ENCODE data around the gene SETD3.

Gene SETD3

GRCh38 chr14:99441918-99442317, 38.7 kb downstream of the SETD3 start:
- Mint-ChIP-seq H3K27me3 (no peaks in the 10 kb centered on the region), H3K4me1 (ENCODE audit: low read depth) (peaks cover 6% of the 10 kb centered on the region), H3K9me3 (no peaks in the 10 kb centered on the region), H3K4me3 (no peak overlapping the region), H3K36me3 (ENCODE audit: low read depth) (peaks cover 96% of the 10 kb centered on the region), H3K27ac (no peak overlapping the region)
- intact Hi-C loops (cut with micrococcal nuclease), result no loop called here

- no peak overlapping the region for H3K4me3 Mint-ChIP-seq
- intact Hi-C loops (cut with micrococcal nuclease), result no loop called here
Measured at GRCh38 chr14:99441157-99441870, 39.3 kb downstream of the SETD3 start.

GRCh38 chr14:99440278-99440677, 40.4 kb downstream of the SETD3 start:
- Mint-ChIP-seq H3K9me3 (no peaks in the 10 kb centered on the region), H3K4me1 (ENCODE audit: low read depth) (peaks cover 20% of the 10 kb centered on the region), H3K36me3 (ENCODE audit: low read depth) (peaks cover 95% of the 10 kb centered on the region), H3K27me3 (no peaks in the 10 kb centered on the region), H3K4me3 (no peak overlapping the region), H3K27ac (no peak overlapping the region)
- intact Hi-C loops (cut with micrococcal nuclease), result no loop called here

More at GRCh38 chr14:99441157-99441870, 39.3 kb downstream of the SETD3 start:
- Mint-ChIP-seq H3K9me3 (no peaks in the 10 kb centered on the region), H3K36me3 (ENCODE audit: low read depth) (peaks cover 95% of the 10 kb centered on the region), H3K27ac (no peak overlapping the region), H3K4me1 (ENCODE audit: low read depth) (peaks cover 13% of the 10 kb centered on the region), H3K27me3 (no peaks in the 10 kb centered on the region)

GRCh38 chr14:99437706-99438105, 43.0 kb downstream of the SETD3 start:
- Mint-ChIP-seq H3K4me1 (ENCODE audit: low read depth) (peaks cover 20% of the 10 kb centered on the region), H3K4me3 (no peak overlapping the region), H3K27ac (peak overlapping the region; percentile 10), H3K9me3 (no peaks in the 10 kb centered on the region), H3K27me3 (no peaks in the 10 kb centered on the region), H3K36me3 (ENCODE audit: low read depth) (peaks cover 91% of the 10 kb centered on the region)
- intact Hi-C loops (cut with micrococcal nuclease), result no loop called here

GRCh38 chr14:99436247-99437180, 44.1 kb downstream of the SETD3 start:
- peaks cover 20% of the 10 kb centered on the region for H3K4me1 Mint-ChIP-seq (ENCODE audit: low read depth)
- H3K27ac Mint-ChIP-seq, result peak overlapping the region; percentile 10
- peaks cover 91% of the 10 kb centered on the region for H3K36me3 Mint-ChIP-seq (ENCODE audit: low read depth)
- no peaks in the 10 kb centered on the region for H3K27me3 Mint-ChIP-seq
- intact Hi-C loops (cut with micrococcal nuclease), result no loop called here
- no peak overlapping the region for H3K4me3 Mint-ChIP-seq
- no peaks in the 10 kb centered on the region for H3K9me3 Mint-ChIP-seq

GRCh38 chr14:99435327-99435726, 45.3 kb downstream of the SETD3 start:
- Mint-ChIP-seq H3K4me1 (ENCODE audit: low read depth) (peaks cover 20% of the 10 kb centered on the region), H3K27ac (no peak overlapping the region), H3K9me3 (no peaks in the 10 kb centered on the region), H3K36me3 (ENCODE audit: low read depth) (peaks cover 91% of the 10 kb centered on the region), H3K27me3 (no peaks in the 10 kb centered on the region), H3K4me3 (no peak overlapping the region)
- intact Hi-C loops (cut with micrococcal nuclease), result no loop called here

GRCh38 chr14:99432485-99432884, 48.2 kb downstream of the SETD3 start:
- Mint-ChIP-seq H3K4me3 (no peak overlapping the region), H3K4me1 (ENCODE audit: low read depth) (peaks cover 25% of the 10 kb centered on the region), H3K27me3 (no peaks in the 10 kb centered on the region), H3K9me3 (peaks cover 9% of the 10 kb centered on the region), H3K27ac (no peak overlapping the region), H3K36me3 (ENCODE audit: low read depth) (peaks cover 94% of the 10 kb centered on the region)
- intact Hi-C loops (cut with micrococcal nuclease), result no loop called here

GRCh38 chr14:99431986-99432385, 48.7 kb downstream of the SETD3 start:
- no peak overlapping the region for H3K4me3 Mint-ChIP-seq
- peaks cover 20% of the 10 kb centered on the region for H3K4me1 Mint-ChIP-seq (ENCODE audit: low read depth)
- no peak overlapping the region for H3K27ac Mint-ChIP-seq
- peaks cover 91% of the 10 kb centered on the region for H3K36me3 Mint-ChIP-seq (ENCODE audit: low read depth)
- intact Hi-C loops (cut with micrococcal nuclease), result no loop called here
- peaks cover 9% of the 10 kb centered on the region for H3K9me3 Mint-ChIP-seq
- no peaks in the 10 kb centered on the region for H3K27me3 Mint-ChIP-seq

GRCh38 chr14:99430491-99430890, 50.2 kb downstream of the SETD3 start:
- Mint-ChIP-seq H3K36me3 (ENCODE audit: low read depth) (peaks cover 91% of the 10 kb centered on the region), H3K9me3 (peaks cover 9% of the 10 kb centered on the region), H3K4me3 (no peak overlapping the region), H3K4me1 (ENCODE audit: low read depth) (peaks cover 10% of the 10 kb centered on the region), H3K27ac (no peak overlapping the region), H3K27me3 (no peaks in the 10 kb centered on the region)
- intact Hi-C loops (cut with micrococcal nuclease), result no loop called here

GRCh38 chr14:99427632-99428300, 52.9 kb downstream of the SETD3 start:
- intact Hi-C loops (cut with micrococcal nuclease), result no loop called here
- Mint-ChIP-seq H3K27me3 (no peaks in the 10 kb centered on the region), H3K36me3 (ENCODE audit: low read depth) (peaks cover 86% of the 10 kb centered on the region), H3K4me1 (ENCODE audit: low read depth) (peaks cover 19% of the 10 kb centered on the region), H3K27ac (no peak overlapping the region), H3K9me3 (peaks cover 9% of the 10 kb centered on the region), H3K4me3 (no peak overlapping the region)

- peaks cover 9% of the 10 kb centered on the region for H3K9me3 Mint-ChIP-seq
- H3K4me3 Mint-ChIP-seq, result no peak overlapping the region
- H3K27ac Mint-ChIP-seq, result no peak overlapping the region
- intact Hi-C loops (cut with micrococcal nuclease), result no loop called here
- H3K4me1 Mint-ChIP-seq (ENCODE audit: low read depth), result peaks cover 19% of the 10 kb centered on the region
- peaks cover 85% of the 10 kb centered on the region for H3K36me3 Mint-ChIP-seq (ENCODE audit: low read depth)
- no peaks in the 10 kb centered on the region for H3K27me3 Mint-ChIP-seq
Measured at GRCh38 chr14:99426813-99427346, 53.8 kb downstream of the SETD3 start.

GRCh38 chr14:99426265-99426664, 54.4 kb downstream of the SETD3 start:
- intact Hi-C loops (cut with micrococcal nuclease), result no loop called here
- Mint-ChIP-seq H3K4me3 (no peak overlapping the region), H3K36me3 (ENCODE audit: low read depth) (peaks cover 79% of the 10 kb centered on the region), H3K27ac (peak overlapping the region; percentile 26), H3K9me3 (peaks cover 9% of the 10 kb centered on the region), H3K4me1 (ENCODE audit: low read depth) (peaks cover 19% of the 10 kb centered on the region), H3K27me3 (no peaks in the 10 kb centered on the region)

- Mint-ChIP-seq H3K9me3 (peaks cover 9% of the 10 kb centered on the region), H3K27me3 (no peaks in the 10 kb centered on the region), H3K27ac (no peak overlapping the region), H3K4me1 (ENCODE audit: low read depth) (peaks cover 19% of the 10 kb centered on the region), H3K36me3 (ENCODE audit: low read depth) (peaks cover 75% of the 10 kb centered on the region), H3K4me3 (no peak overlapping the region)
- intact Hi-C loops (cut with micrococcal nuclease), result no loop called here
Measured at GRCh38 chr14:99425272-99425681, 55.4 kb downstream of the SETD3 start.

Data from dendritic cell treated with granulocyte-macrophage colony-stimulating factor and Interleukin-4, amounts not matched to agents 40 ng/mL and 50 ng/mL, for 4 days (primary cell).